IMR-90 (cell line): ENCODE data around the gene BLTP3A. TPM values are rescaled to one million over a fixed set of nuclear protein-coding genes. Genes with fewer than 3 reads are reported as not detected.
"Not testable (repeated sequence)": the region's sequence is repeated elsewhere in the genome, so short reads cannot be mapped to it uniquely, and the experiment has no call there.

Source experiments
- ATAC-seq: fragments of 200-7000 bp; cut with Tn5 transposase; 2 replicates; pipeline ENCODE4 v1.9.1; 2020; ENCODE audit warnings: low read depth, mild to moderate bottlenecking, moderate library complexity
- BruUV-seq: library from RNA; stranded (reverse); fragments of 400-500 nt; replicated peaks from 2 replicates; lab custom pipeline; 2021; lab: Mats Ljungman, UMichigan
- CTCF ChIA-PET: fragments of 300-600 bp; formaldehyde crosslinking; extraction: SDS; loops from one replicate; lab custom pipeline; 2021; ENCODE audit warnings: antibody characterized with exemption; lab: Yijun Ruan, JAX
- POLR2A ChIA-PET: fragments of 300-600 bp; sonication (Branson Sonifier 250); formaldehyde crosslinking; loops from one replicate; lab custom pipeline; 2022; ENCODE audit warnings: antibody characterized with exemption; ENCODE audit not compliant: unreplicated experiment; lab: Charles Lee
- DNase-seq: peaks from one replicate; pipeline ENCODE4 v3.0.0; 2013
- H2AFZ ChIP-seq: replicated peaks from 2 replicates; pipeline ENCODE3; 2013; ENCODE audit warnings: low read length, mild to moderate bottlenecking; ENCODE audit not compliant: poor library complexity
- H2AK5ac ChIP-seq: 2 replicates; pipeline ENCODE4 v1.6.1; 2013; ENCODE audit warnings: low read depth, low read length, inconsistent platforms
- H2AK9ac ChIP-seq: replicated peaks from 2 replicates; pipeline ENCODE3; 2013; ENCODE audit warnings: mild to moderate bottlenecking, low read depth, low read length, moderate library complexity; ENCODE audit not compliant: poor library complexity
- H2BK120ac ChIP-seq: 2 replicates; pipeline ENCODE4 v1.6.1; 2013; ENCODE audit warnings: low read depth, low read length, inconsistent platforms
- H2BK15ac ChIP-seq: 3 replicates; pipeline ENCODE4 v1.6.1; 2013; ENCODE audit warnings: low read depth, low read length, inconsistent platforms
- H2BK20ac ChIP-seq: 2 replicates; pipeline ENCODE4 v1.6.1; 2013; ENCODE audit warnings: low read depth, mild to moderate bottlenecking, inconsistent platforms, low read length, moderate library complexity
- H2BK5ac ChIP-seq: 2 replicates; pipeline ENCODE4 v1.6.1; 2013; ENCODE audit warnings: mild to moderate bottlenecking, low read depth, low read length, inconsistent platforms; ENCODE audit not compliant: poor library complexity, severe bottlenecking
- H3K14ac ChIP-seq: replicated peaks from 2 replicates; pipeline ENCODE4 v1.6.1; 2013; ENCODE audit warnings: low read depth, low read length, inconsistent platforms
- H3K18ac ChIP-seq: 2 replicates; pipeline ENCODE4 v1.6.1; 2013; ENCODE audit warnings: low read depth, low read length, control low read depth
- H3K23ac ChIP-seq: 2 replicates; pipeline ENCODE4 v1.6.1; 2013; ENCODE audit warnings: low read depth, low read length, inconsistent platforms
- H3K27ac ChIP-seq: 2 replicates; pipeline ENCODE4 v1.5.1; 2013; ENCODE audit warnings: mild to moderate bottlenecking, control low read depth, low read length; ENCODE audit not compliant: insufficient read depth
- H3K27me3 ChIP-seq: 2 replicates; pipeline ENCODE4 v1.6.1; 2013; ENCODE audit warnings: low read length; ENCODE audit not compliant: control insufficient read depth, insufficient read depth
- H3K36me3 ChIP-seq: 2 replicates; pipeline ENCODE4 v1.6.1; 2013; ENCODE audit warnings: low read length, mixed read lengths; ENCODE audit not compliant: control insufficient read depth, insufficient read depth
- H3K4ac ChIP-seq: 2 replicates; pipeline ENCODE4 v1.6.1; 2013; ENCODE audit warnings: low read depth, low read length, inconsistent platforms
- H3K4me1 ChIP-seq: 2 replicates; pipeline ENCODE4 v1.6.1; 2013; ENCODE audit warnings: low read length, mixed read lengths; ENCODE audit not compliant: control insufficient read depth, insufficient read depth
- H3K4me2 ChIP-seq: 2 replicates; pipeline ENCODE4 v1.6.1; 2013; ENCODE audit warnings: low read depth, mild to moderate bottlenecking, control low read depth, low read length, moderate library complexity
- H3K4me3 ChIP-seq: 2 replicates; pipeline ENCODE4 v1.5.1; 2013; ENCODE audit warnings: low read depth, mild to moderate bottlenecking, control low read depth, low read length, moderate library complexity; ENCODE audit not compliant: insufficient read depth
- H3K56ac ChIP-seq: 2 replicates; pipeline ENCODE4 v1.6.1; 2013; ENCODE audit warnings: low read length, inconsistent platforms; ENCODE audit not compliant: insufficient read depth; ENCODE audit errors: extremely low read depth
- H3K79me1 ChIP-seq, 2 experiments: 2 replicates each; pipeline ENCODE4 v1.6.1; 2013; ENCODE audit warnings: low read length in 2 of 2, inconsistent platforms in 1 of 2, low read depth in 1 of 2
- H3K9ac ChIP-seq: 2 replicates; pipeline ENCODE4 v1.6.1; 2013; ENCODE audit warnings: low read depth, low read length, control low read depth
- H3K9me1 ChIP-seq: 2 replicates; pipeline ENCODE4 v1.6.1; 2013; ENCODE audit warnings: low read length, inconsistent platforms; ENCODE audit not compliant: insufficient read depth
- H3K9me3 ChIP-seq: 2 replicates; pipeline ENCODE4 v1.6.1; 2013; ENCODE audit warnings: low read length; ENCODE audit not compliant: control insufficient read depth, insufficient read depth
- H4K20me1 ChIP-seq: 2 replicates; pipeline ENCODE4 v1.6.1; 2013; ENCODE audit warnings: low read length, inconsistent platforms; ENCODE audit not compliant: insufficient read depth
- H4K5ac ChIP-seq: 2 replicates; pipeline ENCODE4 v1.6.1; 2013; ENCODE audit warnings: mild to moderate bottlenecking, low read depth, low read length, control low read depth
- H4K8ac ChIP-seq, 2 experiments: 2 replicates each; pipeline ENCODE4 v1.6.1; 2013; ENCODE audit warnings: low read depth in 2 of 2, low read length in 2 of 2, control low read depth in 1 of 2, inconsistent platforms in 1 of 2
- H4K91ac ChIP-seq: 2 replicates; pipeline ENCODE4 v1.6.1; 2013; ENCODE audit warnings: low read depth, low read length, inconsistent platforms; ENCODE audit not compliant: insufficient read depth
- WGBS, 2 experiments: methylation state at CpG; one replicate each; pipeline versions ENCODE4 v1.1.5 to v1.1.7; 2013; ENCODE audit warnings: missing lambda C conversion rate in 2 of 2; ENCODE audit not compliant: insufficient read length in 1 of 2; ENCODE audit errors: extremely low coverage in 2 of 2; 5-methylcytosine and 5-hydroxymethylcytosine counted together
- dilution Hi-C: fragments of 300-500 bp; cut with HindIII; formaldehyde crosslinking; loops from one replicate; pipeline ENCODE4 v1.14.3; 2018; ENCODE audit warnings: low sequenced_read_pairs; ENCODE audit not compliant: unreplicated experiment
- in situ Hi-C: fragments of 300-500 bp; cut with MboI; formaldehyde crosslinking; loops from 3 replicates; pipeline ENCODE4 v1.14.3; 2019; ENCODE audit warnings: low sequenced_read_pairs, inconsistent platforms, mixed read lengths
- intact Hi-C: fragments of 100-400 bp; cut with micrococcal nuclease; formaldehyde crosslinking; loops from 2 replicates; pipeline ENCODE4 v1.10.0; 2022
- polyA plus RNA-seq, 3 experiments: library from polyadenylated mRNA; depleted of rRNA; stranded (reverse); fragments of >200 nt; gene quantifications; 2 replicates each; pipeline ENCODE4 v1.2.3, GENCODE V29; 2012; ENCODE audit warnings: low replicate concordance in 1 of 3
- total RNA-seq: library from RNA; depleted of rRNA; stranded (reverse); fragments of >200 nt; gene quantifications from 2 replicates; pipeline ENCODE4 v1.2.3, GENCODE V29; 2012

The BLTP3A gene
- total and polyA plus RNA-seq, 2 of the 4 experiments (the other 2 are of a cell fraction): 3.0 to 4.7 TPM

DNA sequence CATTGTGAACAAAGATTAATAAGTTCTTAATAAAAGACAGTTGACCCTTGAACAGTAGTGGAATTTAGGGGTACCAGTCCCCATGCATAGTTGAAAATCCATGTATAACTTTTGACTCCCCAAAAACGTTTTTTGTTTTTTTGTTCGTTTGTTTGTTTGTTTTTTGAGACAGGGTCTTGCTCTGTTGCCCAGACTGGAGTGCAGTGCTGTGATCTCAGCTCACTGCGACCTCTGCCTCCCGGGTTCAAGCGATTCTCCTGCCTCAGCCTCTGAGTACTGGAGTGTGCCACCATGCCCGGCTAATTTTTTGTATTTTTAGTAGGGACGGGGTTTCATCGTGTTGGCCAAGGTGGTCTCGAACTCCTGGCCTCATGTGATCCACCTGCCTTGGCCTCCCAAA, 17.5 kb downstream of the BLTP3A start:
- POLR2A ChIA-PET, H3K4ac ChIP-seq, H3K9me1 ChIP-seq, H3K36me3 ChIP-seq, H3K4me1 ChIP-seq, H3K9me3 ChIP-seq, H3K79me1 ChIP-seq, DNase-seq, BruUV-seq, H3K27me3 ChIP-seq, H3K27ac ChIP-seq, H4K91ac ChIP-seq, H3K56ac ChIP-seq, H2AFZ ChIP-seq, H3K18ac ChIP-seq, H3K4me3 ChIP-seq, intact Hi-C loops, H3K4me2 ChIP-seq, H2AK5ac ChIP-seq, H3K23ac ChIP-seq, H4K5ac ChIP-seq, H3K9ac ChIP-seq, dilution Hi-C loops, H2BK5ac ChIP-seq, H3K14ac ChIP-seq, H2BK20ac ChIP-seq, H4K8ac ChIP-seq, H2BK120ac ChIP-seq, ATAC-seq, H2BK15ac ChIP-seq, H2AK9ac ChIP-seq, in situ Hi-C loops: not testable (repeated sequence)
- CTCF ChIA-PET: interaction anchor here (0.6 kb wide), 1 partner anchor 11 kb away, joined by 4 read pairs; no protein-coding TSS in a partner anchor
- 82% methylated on average over 3 of the region's 9 CpGs; no CpG with 5 or more reads in 1 of the 2 experiments for WGBS, 2 experiments
- H4K20me1 ChIP-seq: peaks cover 19% of the 10 kb centered on the region; the same call in 1 of the 2 replicates
